Measurements from ENCODE around the gene HPSE2. TPM values are rescaled to one million over a fixed set of nuclear protein-coding genes. Genes with fewer than 3 reads are reported as not detected.

The HPSE2 gene
- total RNA-seq, 1 experiment from 2014 or later: not detected

- TF ChIP-seq CTCF (IDR thresholded peaks at IDR 0.05; ENCODE audit: insufficient read depth in 1 of 2, low read depth in 1 of 2, low read length in 1 of 2, severe bottlenecking in 1 of 2, unreplicated experiment in 1 of 2): no peak
- intact Hi-C loops (cut with micrococcal nuclease; ENCODE audit: unreplicated experiment): no loop called here
- Histone ChIP-seq H3K4me1 (no peaks in the 10 kb centered on the region), H3K27me3 (replicated peaks; ENCODE audit: control insufficient read depth, insufficient read depth, low read length) (no peaks in the 10 kb centered on the region), H3K4me3 (ENCODE audit: low read depth, low read length) (no peak overlapping the region), H3K36me3 (ENCODE audit: control insufficient read depth, insufficient read depth, low read length) (no peaks in the 10 kb centered on the region), H3K9me3 (no peaks in the 10 kb centered on the region)
- ChIA-PET CTCF (interaction anchor here (1.3 kb wide), 1 partner anchor 108 kb away, joined by 5 read pairs; no protein-coding TSS in a partner anchor), POLR2A (no interaction called here)
- Mint-ChIP-seq H3K27me3 (ENCODE audit: insufficient read depth, unreplicated experiment) (peaks cover 24% of the 10 kb centered on the region), H3K4me3 (ENCODE audit: unreplicated experiment) (no peak overlapping the region), H3K36me3 (ENCODE audit: insufficient read depth, unreplicated experiment) (no peaks in the 10 kb centered on the region), H3K27ac (ENCODE audit: unreplicated experiment) (no peak overlapping the region), H3K4me1 (ENCODE audit: low read depth, unreplicated experiment) (no peaks in the 10 kb centered on the region), H3K9me3 (ENCODE audit: unreplicated experiment) (no peaks in the 10 kb centered on the region)
- no peak for DNase-seq
- BruUV-seq (replicated peaks): no TSS peak
Observed at GRCh38 chr10:98576096-98576495, 659.6 kb downstream of the HPSE2 start.

- Histone ChIP-seq H3K27me3 (replicated peaks; ENCODE audit: control insufficient read depth, insufficient read depth, low read length) (no peaks in the 10 kb centered on the region; the same call in 1 of the 2 replicates), H3K4me1 (no peaks in the 10 kb centered on the region), H3K4me3 (ENCODE audit: low read depth, low read length) (no peak overlapping the region), H3K9me3 (no peaks in the 10 kb centered on the region), H3K36me3 (ENCODE audit: control insufficient read depth, insufficient read depth, low read length) (no peaks in the 10 kb centered on the region)
- CTCF ChIA-PET: no interaction called here
- no TSS peak for BruUV-seq (replicated peaks)
- H3K4me3 Mint-ChIP-seq (ENCODE audit: unreplicated experiment): no peak overlapping the region
- H3K4me1 Mint-ChIP-seq (ENCODE audit: low read depth, unreplicated experiment): no peaks in the 10 kb centered on the region
- intact Hi-C loops (cut with micrococcal nuclease; ENCODE audit: unreplicated experiment): no loop called here
- H3K27me3 Mint-ChIP-seq (ENCODE audit: insufficient read depth, unreplicated experiment): peaks cover 20% of the 10 kb centered on the region
- TF ChIP-seq CTCF (IDR thresholded peaks at IDR 0.05; ENCODE audit: insufficient read depth in 1 of 2, low read depth in 1 of 2, low read length in 1 of 2, severe bottlenecking in 1 of 2, unreplicated experiment in 1 of 2): no peak
- POLR2A ChIA-PET: no interaction called here
- no peaks in the 10 kb centered on the region for H3K36me3 Mint-ChIP-seq (ENCODE audit: insufficient read depth, unreplicated experiment)
- H3K9me3 Mint-ChIP-seq (ENCODE audit: unreplicated experiment): no peaks in the 10 kb centered on the region
- DNase-seq: no peak
- H3K27ac Mint-ChIP-seq (ENCODE audit: unreplicated experiment): no peak overlapping the region
Observed at GRCh38 chr10:98572594-98572993, 663.1 kb downstream of the HPSE2 start.

- intact Hi-C loops (cut with micrococcal nuclease; ENCODE audit: unreplicated experiment): no loop called here
- DNase-seq: no peak
- H3K27ac Mint-ChIP-seq (ENCODE audit: unreplicated experiment): no peak overlapping the region
- H3K4me1 Mint-ChIP-seq (ENCODE audit: low read depth, unreplicated experiment): no peaks in the 10 kb centered on the region
- POLR2A ChIA-PET: no interaction called here
- CTCF ChIA-PET: no interaction called here
- peaks cover 20% of the 10 kb centered on the region for H3K27me3 Mint-ChIP-seq (ENCODE audit: insufficient read depth, unreplicated experiment)
- H3K4me3 Mint-ChIP-seq (ENCODE audit: unreplicated experiment): no peak overlapping the region
- no peaks in the 10 kb centered on the region for H3K36me3 Mint-ChIP-seq (ENCODE audit: insufficient read depth, unreplicated experiment)
- H3K36me3 ChIP-seq (ENCODE audit: control insufficient read depth, insufficient read depth, low read length): no peaks in the 10 kb centered on the region
- no peaks in the 10 kb centered on the region for H3K9me3 ChIP-seq
- no peaks in the 10 kb centered on the region for H3K9me3 Mint-ChIP-seq (ENCODE audit: unreplicated experiment)
- no TSS peak for BruUV-seq (replicated peaks)
- no peak overlapping the region for H3K4me3 ChIP-seq (ENCODE audit: low read depth, low read length)
- no peaks in the 10 kb centered on the region for H3K4me1 ChIP-seq
- TF ChIP-seq CTCF (IDR thresholded peaks at IDR 0.05; ENCODE audit: insufficient read depth in 1 of 2, low read depth in 1 of 2, low read length in 1 of 2, severe bottlenecking in 1 of 2, unreplicated experiment in 1 of 2): no peak
- no peaks in the 10 kb centered on the region; the same call in 1 of the 2 replicates for H3K27me3 ChIP-seq (replicated peaks; ENCODE audit: control insufficient read depth, insufficient read depth, low read length)
Observed at GRCh38 chr10:98570834-98571233, 664.8 kb downstream of the HPSE2 start.

All from Caco-2 (cell line).